ENCODE results near the gene KLHDC4.

GRCh38 chr16:87708881-87709638 is 56.7 kb downstream of the KLHDC4 start:
- TF ChIP-seq CTCF (conservative IDR thresholded peaks at IDR 0.05 in 1 of 2, IDR thresholded peaks at IDR 0.05 in 1 of 2; ENCODE audit: extremely low read depth in 1 of 2, insufficient read depth in 1 of 2, low read depth in 1 of 2, low read length in 2 of 2): no peak
- no peak for TF ChIP-seq EZH2 (IDR thresholded peaks at IDR 0.05; ENCODE audit: borderline replicate concordance, low read length)

Measured in mammary epithelial cell (primary cell).